ENCODE measurements around the gene HGFAC.

DNA sequence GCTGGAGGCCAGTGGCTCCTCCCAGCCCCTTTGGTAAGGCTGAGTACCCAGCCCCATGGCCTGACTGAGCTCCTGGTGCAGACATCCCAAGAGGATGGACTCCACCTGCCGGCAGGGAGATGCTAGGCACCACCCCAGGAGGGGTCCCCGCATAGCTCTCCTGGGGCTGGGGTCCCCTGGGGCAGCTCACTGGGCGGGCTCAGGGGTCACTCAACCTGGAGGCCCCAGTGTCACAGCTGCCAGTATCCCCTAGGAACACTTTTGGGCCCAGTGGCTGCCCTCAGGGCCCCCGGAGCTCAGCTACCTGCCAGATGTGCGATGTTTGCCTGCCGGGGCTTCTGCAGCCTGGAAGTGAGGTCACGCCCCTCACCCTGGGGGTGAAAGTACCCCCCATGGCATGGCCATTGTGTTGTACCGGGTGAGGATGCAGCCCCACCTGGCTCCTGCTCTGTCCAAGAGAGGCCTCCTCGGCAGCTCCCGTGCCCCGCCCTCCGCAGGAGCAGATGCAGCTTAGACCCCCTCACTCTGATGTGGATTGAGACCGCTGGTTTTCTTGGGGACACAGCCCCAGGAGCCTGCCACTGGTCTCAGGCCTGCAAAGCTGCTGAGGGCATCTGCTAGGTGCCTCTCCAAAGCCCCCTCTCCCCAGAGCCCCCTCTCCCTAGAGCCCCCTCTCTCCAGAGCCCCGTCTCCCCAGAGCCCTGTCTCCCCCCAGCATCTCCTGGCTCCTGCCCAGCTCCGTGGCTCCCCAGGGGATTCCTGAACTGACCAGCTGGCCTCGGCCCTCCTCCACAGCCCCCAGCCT, 6.7 kb upstream of the HGFAC start:
- TF ChIP-seq EZH2phosphoT487 (IDR thresholded peaks at IDR 0.05; ENCODE audit: insufficient read depth, low read depth) = no peak
- TF ChIP-seq EZH2 (IDR thresholded peaks at IDR 0.05; ENCODE audit: insufficient read depth, poor library complexity, severe bottlenecking) = no peak

Data from GM23248 (cell line).